Panc1 (cell line): ENCODE data around the gene CCND1. TPM values are rescaled to one million over a fixed set of nuclear protein-coding genes. Genes with fewer than 3 reads are reported as not detected.
"Not testable (repeated sequence)": the region's sequence is repeated elsewhere in the genome, so short reads cannot be mapped to it uniquely, and the experiment has no call there.

Experiments
- ATAC-seq: fragments of 200-7000 bp; cut with Tn5 transposase; 2 replicates; pipeline ENCODE4 v1.9.1; 2020; ENCODE audit warnings: mild to moderate bottlenecking, moderate library complexity
- BruUV-seq: library from RNA; stranded (reverse); fragments of 400-500 nt; replicated peaks from 2 replicates; lab custom pipeline; 2021; lab: Mats Ljungman, UMichigan
- CTCF ChIA-PET: fragments of 300-600 bp; sonication (Branson Sonifier 250); formaldehyde crosslinking; loops from one replicate; lab custom pipeline; 2022; ENCODE audit warnings: antibody characterized with exemption; lab: Charles Lee
- POLR2A ChIA-PET: fragments of 300-600 bp; sonication (Branson Sonifier 250); formaldehyde crosslinking; loops from one replicate; lab custom pipeline; 2022; ENCODE audit warnings: antibody characterized with exemption; lab: Charles Lee
- DNase-seq: peaks from one replicate; pipeline ENCODE4 v3.0.0-alpha.2; 2010; ENCODE audit warnings: low read depth, low spot score
- H3K27ac ChIP-seq: 2 replicates; pipeline ENCODE4 v1.5.1; 2011; ENCODE audit warnings: mild to moderate bottlenecking, low read length, inconsistent platforms
- H3K27me3 ChIP-seq: fragments of 200-500 bp; sonication (Bioruptor generic); 2 replicates; pipeline ENCODE4 v1.6.0; 2014; ENCODE audit warnings: low read length, inconsistent platforms; ENCODE audit not compliant: control insufficient read depth, insufficient read depth
- H3K36me3 ChIP-seq: fragments of 200-500 bp; sonication (Bioruptor generic); 2 replicates; pipeline ENCODE4 v1.5.1; 2014; ENCODE audit warnings: inconsistent platforms, mild to moderate bottlenecking, low read length, moderate library complexity; ENCODE audit not compliant: control insufficient read depth, insufficient read depth
- H3K4me1 ChIP-seq: 2 replicates; pipeline ENCODE4 v1.5.1; 2011; ENCODE audit warnings: inconsistent platforms, mild to moderate bottlenecking, low read length, moderate library complexity; ENCODE audit not compliant: control insufficient read depth, insufficient read depth
- H3K4me3 ChIP-seq, 2 experiments: 2 replicates each; pipeline ENCODE4 v1.5.1; 2011 to 2012; ENCODE audit warnings: low read depth in 2 of 2, low read length in 2 of 2, mild to moderate bottlenecking in 2 of 2, inconsistent platforms in 1 of 2, moderate library complexity in 1 of 2
- H3K9me3 ChIP-seq: fragments of 200-500 bp; sonication (Bioruptor generic); 2 replicates; pipeline ENCODE4 v1.5.1; 2014; ENCODE audit warnings: low read depth, mild to moderate bottlenecking, inconsistent platforms, low read length, moderate library complexity; ENCODE audit not compliant: control insufficient read depth, insufficient read depth
- POLR2AphosphoS5 ChIP-seq: IDR thresholded peaks from 2 replicates; pipeline ENCODE4 v1.6.1; 2012; ENCODE audit warnings: mild to moderate bottlenecking, low read depth, low read length, moderate library complexity
- REST ChIP-seq, 2 experiments: IDR thresholded peaks; 2 replicates each; pipeline ENCODE4 v1.6.1; 2011 to 2012; ENCODE audit warnings: low read depth in 2 of 2, control low read depth in 1 of 2, low read length in 1 of 2, mild to moderate bottlenecking in 1 of 2, moderate library complexity in 1 of 2; ENCODE audit not compliant: insufficient read depth in 1 of 2
- SIN3A ChIP-seq: IDR thresholded peaks from 2 replicates; pipeline ENCODE4 v1.6.1; 2012; ENCODE audit warnings: low read depth, mild to moderate bottlenecking, low read length, moderate library complexity, borderline replicate concordance; ENCODE audit not compliant: insufficient read depth
- TCF7L2 ChIP-seq: IDR thresholded peaks from 2 replicates; pipeline ENCODE4 v1.6.1; 2011; ENCODE audit warnings: mild to moderate bottlenecking, low read depth, low read length, inconsistent platforms
- in situ Hi-C: cut with HindIII; loops from 2 replicates; pipeline ENCODE4 v1.10.0; 2016; ENCODE audit warnings: low sequenced_read_pairs, low pct_unique_long_range_greater_than_20kb
- intact Hi-C: fragments of 100-400 bp; cut with micrococcal nuclease; formaldehyde crosslinking; loops from one replicate; pipeline ENCODE4 v1.10.0; 2022; ENCODE audit not compliant: unreplicated experiment
- total RNA-seq: library from RNA; stranded (reverse); gene quantifications from one replicate; pipeline ENCODE4 v1.2.1, GENCODE V29; 2021; ENCODE audit not compliant: unreplicated experiment
- TF ChIP-seq, protein P1 (sequence below): fragments of 450-650 bp; IDR thresholded peaks from 2 replicates; pipeline ENCODE4 v1.5.1; 2017; ENCODE audit warnings: mild to moderate bottlenecking

CCND1 gene
- total RNA-seq, 1 experiment from 2014 or later = 259 TPM

DNA sequence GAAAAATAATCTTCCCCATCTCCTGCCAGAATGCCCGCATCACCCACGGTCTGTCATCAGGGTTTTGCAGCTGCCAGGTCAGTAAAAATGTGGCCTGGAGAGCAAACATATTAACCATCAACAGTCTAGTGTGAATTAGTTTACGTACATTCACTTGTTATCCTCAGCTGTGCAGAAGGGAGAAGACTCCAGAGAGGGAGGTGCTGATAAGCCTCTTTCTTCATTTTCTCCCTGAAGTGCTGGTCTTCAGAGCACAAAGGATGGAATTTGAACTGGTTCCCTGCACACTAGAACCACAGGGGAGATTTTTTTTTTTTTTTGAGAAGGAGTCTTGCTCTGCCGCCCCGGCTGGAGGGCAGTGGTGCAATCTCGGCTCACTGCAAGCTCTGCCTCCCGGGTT is 54.6 kb downstream of the CCND1 start:
- ChIA-PET CTCF (interaction anchor here (0.7 to 0.8 kb wide), 2 partner anchors 9 to 500 kb away, joined by 4 read pairs; no protein-coding TSS in a partner anchor), POLR2A (no interaction called here)
- no TSS peak for BruUV-seq
- intact Hi-C loops (no loop called here), in situ Hi-C loops (no loop called here)
- ATAC-seq (no peak), DNase-seq (no peak)
- H3K27ac ChIP-seq = no peak overlapping the region
- H3K4me1 ChIP-seq = peaks cover 3% of the 10 kb centered on the region
- no peaks in the 10 kb centered on the region for H3K9me3 ChIP-seq
- no peaks in the 10 kb centered on the region for H3K27me3 ChIP-seq
- H3K4me3 ChIP-seq = no peak overlapping the region
- TF ChIP-seq POLR2AphosphoS5 = no peak
- no peak for TF ChIP-seq SIN3A
- TF ChIP-seq, protein P1, sequence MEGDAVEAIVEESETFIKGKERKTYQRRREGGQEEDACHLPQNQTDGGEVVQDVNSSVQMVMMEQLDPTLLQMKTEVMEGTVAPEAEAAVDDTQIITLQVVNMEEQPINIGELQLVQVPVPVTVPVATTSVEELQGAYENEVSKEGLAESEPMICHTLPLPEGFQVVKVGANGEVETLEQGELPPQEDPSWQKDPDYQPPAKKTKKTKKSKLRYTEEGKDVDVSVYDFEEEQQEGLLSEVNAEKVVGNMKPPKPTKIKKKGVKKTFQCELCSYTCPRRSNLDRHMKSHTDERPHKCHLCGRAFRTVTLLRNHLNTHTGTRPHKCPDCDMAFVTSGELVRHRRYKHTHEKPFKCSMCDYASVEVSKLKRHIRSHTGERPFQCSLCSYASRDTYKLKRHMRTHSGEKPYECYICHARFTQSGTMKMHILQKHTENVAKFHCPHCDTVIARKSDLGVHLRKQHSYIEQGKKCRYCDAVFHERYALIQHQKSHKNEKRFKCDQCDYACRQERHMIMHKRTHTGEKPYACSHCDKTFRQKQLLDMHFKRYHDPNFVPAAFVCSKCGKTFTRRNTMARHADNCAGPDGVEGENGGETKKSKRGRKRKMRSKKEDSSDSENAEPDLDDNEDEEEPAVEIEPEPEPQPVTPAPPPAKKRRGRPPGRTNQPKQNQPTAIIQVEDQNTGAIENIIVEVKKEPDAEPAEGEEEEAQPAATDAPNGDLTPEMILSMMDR = no peak
- no peak for TF ChIP-seq REST (IDR thresholded peaks at IDR 0.05; ENCODE audit: insufficient read depth in 1 of 2, low read depth in 2 of 2, low read length in 1 of 2)
- no peak for TF ChIP-seq TCF7L2
- no peaks in the 10 kb centered on the region for H3K36me3 ChIP-seq

DNA sequence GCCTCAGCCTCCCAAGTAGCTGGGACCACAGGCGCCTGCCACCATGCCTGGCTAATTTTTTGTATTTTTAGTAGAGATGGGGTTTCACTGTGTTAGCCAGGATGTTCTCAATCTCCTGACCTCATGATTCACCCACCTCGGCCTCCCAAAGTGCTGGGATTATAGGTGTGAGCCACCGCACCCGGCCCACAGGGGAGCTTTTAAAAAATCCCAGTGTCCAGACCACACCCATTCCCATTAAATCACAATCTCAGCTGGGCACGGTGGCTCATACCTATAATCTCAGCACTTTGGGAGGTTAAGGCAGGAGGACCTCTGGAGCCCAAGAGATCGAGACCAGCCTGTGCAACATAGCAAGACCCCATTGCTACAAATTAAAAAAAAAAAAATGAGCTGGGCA is 55.0 kb downstream of the CCND1 start:
- in situ Hi-C loops, H3K27me3 ChIP-seq, H3K36me3 ChIP-seq, BruUV-seq, H3K4me3 ChIP-seq, H3K27ac ChIP-seq, POLR2A ChIA-PET, intact Hi-C loops, H3K4me1 ChIP-seq, ATAC-seq, H3K9me3 ChIP-seq, DNase-seq: not testable (repeated sequence)
- CTCF ChIA-PET = interaction anchor here (0.6 to 0.8 kb wide), 3 partner anchors 8 to 500 kb away, joined by 4 read pairs; no protein-coding TSS in a partner anchor

DNA sequence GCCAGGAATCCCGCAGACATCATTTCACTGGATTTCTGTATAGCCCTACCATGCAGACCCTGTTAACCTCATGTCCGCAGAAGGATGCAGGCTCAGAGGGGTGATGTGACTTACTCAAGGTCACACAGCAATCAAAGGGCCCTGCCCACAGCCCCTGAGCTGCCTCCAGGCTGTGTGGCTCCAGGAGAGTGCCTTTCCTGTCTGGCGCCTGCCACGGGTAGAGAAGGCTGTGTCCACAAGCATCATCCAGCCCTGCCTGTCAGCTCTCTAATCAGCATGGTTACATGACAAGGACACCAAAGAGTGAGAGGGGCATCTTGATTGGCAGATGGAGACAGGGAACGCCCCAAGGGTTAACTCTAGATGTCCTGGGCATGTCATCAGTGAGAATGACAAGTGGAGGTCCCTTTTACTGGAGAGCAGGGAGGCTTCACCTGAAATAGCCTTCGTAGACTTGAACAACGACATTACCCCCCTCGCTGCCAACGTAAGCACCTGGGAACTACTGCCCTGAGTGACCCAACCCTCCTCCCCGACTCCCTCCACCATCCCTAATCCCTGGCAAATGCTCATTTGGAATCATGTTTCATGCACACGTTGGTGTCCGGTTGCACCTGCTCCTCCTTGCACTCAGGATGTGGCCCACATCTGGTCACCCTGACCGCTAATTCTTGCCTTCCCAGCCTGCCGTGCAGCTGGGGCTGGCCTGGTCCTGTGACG is 56.0 kb downstream of the CCND1 start:
- DNase-seq (no peak), ATAC-seq (no peak)
- Histone ChIP-seq H3K36me3 (no peaks in the 10 kb centered on the region), H3K9me3 (no peaks in the 10 kb centered on the region), H3K4me3 (no peak overlapping the region), H3K27me3 (no peaks in the 10 kb centered on the region), H3K4me1 (peaks cover 7% of the 10 kb centered on the region), H3K27ac (no peak overlapping the region)
- ChIA-PET CTCF (interaction anchor here (0.6 kb wide), 1 partner anchor 222 kb away, joined by 4 read pairs; no protein-coding TSS in a partner anchor), POLR2A (no interaction called here)
- TF ChIP-seq SIN3A (no peak), REST (IDR thresholded peaks at IDR 0.05; ENCODE audit: insufficient read depth in 1 of 2, low read depth in 2 of 2, low read length in 1 of 2) (no peak), POLR2AphosphoS5 (no peak), TCF7L2 (no peak)
- TF ChIP-seq, protein P1 = no peak
- BruUV-seq = no TSS peak
- intact Hi-C loops (no loop called here), in situ Hi-C loops (no loop called here)
